HCEC 1CT (cell line): ENCODE results near the gene DET1.
"Not testable (repeated sequence)": the region's sequence is repeated elsewhere in the genome, so short reads cannot be mapped to it uniquely, and the experiment has no call there.

Experiments used
- DNase-seq: peaks from one replicate; pipeline ENCODE4 v3.0.0-alpha.2; 2017

DET1 gene

DNA sequence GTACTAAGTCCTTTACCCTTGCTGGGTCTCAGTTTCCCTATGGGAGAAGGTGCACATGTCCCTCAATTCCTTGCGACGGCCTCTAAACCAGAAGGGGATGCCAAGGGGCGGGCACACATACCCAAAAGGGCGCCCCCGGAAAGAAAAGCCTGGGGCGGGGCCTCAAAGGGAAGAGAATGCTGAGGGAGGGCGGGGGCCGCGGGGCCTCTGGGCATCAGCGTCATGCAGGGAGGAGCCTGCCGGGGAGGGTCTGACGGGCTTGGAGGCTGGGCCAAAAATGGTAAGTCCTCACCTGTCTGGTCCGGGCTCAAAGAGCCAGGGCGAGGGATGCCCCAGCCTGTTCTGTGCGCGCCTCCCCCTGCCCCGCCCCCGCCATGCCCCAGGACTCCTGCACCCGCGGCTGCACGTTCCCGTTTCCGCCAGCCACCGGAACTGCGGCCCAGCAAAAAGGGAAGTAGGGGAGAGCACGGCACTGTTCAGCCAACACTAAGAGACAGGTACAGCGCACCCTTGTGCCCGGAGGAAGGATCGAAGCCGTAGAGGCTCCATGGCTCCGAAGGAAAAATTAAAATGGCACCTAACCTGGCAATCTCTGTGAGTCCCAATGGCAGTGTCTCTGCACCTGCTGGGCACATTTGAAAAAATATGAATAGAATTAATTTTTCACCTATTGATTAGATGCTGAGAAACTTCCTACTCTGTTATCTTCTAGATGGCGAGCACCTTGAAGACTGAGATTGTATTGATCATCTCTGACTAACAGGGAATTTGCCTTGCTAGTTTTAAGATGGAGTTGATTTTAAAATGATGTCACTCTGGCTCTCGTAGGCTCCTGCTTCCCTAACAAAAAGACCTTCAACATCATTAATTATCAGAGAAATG is at the start of gene DET1:
TSS of gene DET1 (minus strand) at position 434 of the 882 bp plus-strand sequence. CDS start 14,976 bp downstream, outside the sequence.
- peak; percentile 97 for DNase-seq

DNA sequence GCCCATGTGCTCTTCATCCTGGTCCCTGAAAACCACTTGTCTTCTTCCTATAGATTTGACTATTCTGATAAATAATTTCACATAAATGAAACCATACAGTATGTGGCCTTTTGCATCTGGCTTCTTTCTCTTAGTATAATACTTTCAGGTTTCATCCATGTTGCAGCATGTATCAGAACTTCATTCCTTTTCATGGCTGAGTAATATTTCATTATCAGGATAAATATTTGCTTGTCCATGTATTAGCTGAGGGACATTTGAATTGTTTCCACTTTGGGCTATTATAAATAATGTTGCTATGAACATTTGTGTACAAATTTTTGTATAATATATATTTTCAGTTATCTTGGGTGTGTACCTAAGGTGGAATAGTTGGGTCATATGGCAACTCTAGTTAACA is 44.9 kb upstream of the DET1 start:
- no peak for DNase-seq

DNA sequence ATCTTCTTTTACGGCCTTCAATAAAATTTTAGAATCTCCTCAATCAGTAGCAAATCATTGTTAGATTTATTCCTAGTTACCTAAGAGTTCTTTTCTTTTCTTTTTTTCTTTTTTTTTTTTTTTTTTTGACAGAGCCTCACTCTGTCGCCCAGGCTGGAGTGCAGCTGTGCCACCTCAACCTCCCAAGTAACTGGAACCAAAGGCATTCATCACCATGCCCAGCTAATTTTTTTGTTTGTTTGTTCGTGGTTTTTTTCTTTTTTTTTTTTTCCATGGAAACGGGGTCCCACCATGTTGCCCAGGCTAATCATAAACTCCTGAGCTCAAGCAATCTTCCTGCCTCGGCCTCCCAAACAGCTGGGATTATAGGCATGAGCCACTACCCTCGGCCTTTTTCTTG is 44.3 kb upstream of the DET1 start:
- no peak for DNase-seq

DNA sequence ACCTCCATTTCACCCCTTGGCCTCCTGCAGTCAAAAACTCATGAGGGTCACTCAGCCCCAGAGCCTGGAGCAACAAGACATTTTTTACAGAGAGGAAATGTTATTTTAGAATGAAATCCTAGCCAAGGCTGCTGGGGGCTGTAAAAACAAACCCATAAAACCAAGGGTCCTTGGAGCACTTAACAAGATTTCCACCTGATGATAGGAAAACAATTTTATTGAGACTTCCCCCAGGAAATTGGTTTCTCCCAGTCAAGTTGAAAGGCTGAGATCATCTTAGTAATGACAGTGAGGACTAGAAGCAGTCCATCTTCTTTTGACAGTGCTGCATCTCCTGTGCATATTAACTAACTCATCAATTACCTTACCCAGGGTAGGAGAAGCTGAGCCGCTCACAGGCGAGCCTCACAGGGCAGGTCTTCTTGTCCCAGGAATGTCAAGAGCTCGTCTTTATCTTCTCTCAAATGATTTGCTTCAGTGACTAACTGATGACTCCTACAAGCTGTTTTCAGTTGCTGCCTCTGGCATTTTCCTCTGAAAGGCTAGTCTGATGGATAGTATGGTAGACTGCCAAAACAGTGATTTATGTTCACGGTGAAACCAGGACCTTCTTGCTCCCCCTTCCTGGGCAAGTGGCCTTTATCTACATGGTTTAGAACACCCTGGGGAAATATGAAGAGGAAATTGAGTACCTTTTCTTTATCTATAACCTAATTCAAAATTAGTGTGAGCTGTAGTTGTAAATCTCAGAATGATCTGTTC is 40.1 kb upstream of the DET1 start:
- DNase-seq = no peak

DNA sequence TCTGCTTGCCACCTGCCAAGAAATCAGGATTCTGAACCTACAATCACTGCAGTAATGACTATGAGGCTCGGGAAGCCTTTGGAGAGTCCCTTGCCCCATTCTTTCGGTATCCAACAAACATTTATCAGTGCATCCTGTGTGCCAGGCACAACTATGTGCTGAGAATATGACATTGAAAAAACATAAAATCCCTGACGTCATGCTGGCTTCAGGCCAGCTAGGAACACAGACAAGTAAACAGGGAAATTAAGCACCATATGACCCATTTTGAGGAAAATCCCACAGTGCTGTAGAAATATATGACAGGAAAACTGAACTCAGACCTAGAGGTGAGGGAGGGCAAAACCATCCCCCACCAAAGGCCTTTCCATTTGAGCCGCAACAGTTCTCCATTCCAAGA is 34.1 kb upstream of the DET1 start:
- no peak for DNase-seq

DNA sequence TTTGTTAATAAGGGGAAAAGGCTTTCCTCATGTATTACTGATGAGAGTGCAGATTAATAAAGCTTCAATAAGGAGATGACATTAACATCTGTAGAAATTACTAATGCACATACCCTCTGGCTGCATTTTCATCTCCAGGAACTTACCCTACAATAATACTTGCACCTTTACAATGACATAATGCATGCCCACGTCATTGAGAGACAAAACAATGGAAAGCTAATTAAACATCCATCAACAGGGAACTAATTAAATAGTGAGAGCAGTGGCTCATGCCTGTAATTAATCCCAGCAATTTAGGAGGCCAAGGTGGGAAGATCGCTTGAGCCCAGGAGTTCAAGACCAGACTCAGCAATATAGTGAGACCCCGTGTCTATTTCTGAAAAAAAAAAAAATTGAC is 32.8 kb upstream of the DET1 start:
- no peak for DNase-seq

DNA sequence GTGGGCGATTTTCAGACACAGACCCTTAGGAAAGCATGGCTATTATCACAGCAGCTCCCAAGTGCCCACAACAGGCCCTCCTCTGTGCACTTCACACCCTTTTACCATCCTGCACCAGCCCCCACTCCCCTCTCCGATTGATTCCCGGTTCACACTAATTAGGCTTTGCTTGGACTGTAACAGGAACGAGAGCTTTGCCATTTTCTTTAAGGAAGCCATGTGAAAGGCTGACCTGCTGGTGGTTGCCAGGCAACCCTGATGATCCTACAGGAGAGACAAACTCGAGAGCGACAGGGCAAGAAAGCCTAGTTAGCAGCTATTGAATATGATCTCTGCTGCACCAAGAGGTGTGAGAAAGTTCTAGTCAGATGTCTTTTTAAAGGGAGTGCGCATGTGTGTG is 28.2 kb upstream of the DET1 start:
- no peak for DNase-seq

DNA sequence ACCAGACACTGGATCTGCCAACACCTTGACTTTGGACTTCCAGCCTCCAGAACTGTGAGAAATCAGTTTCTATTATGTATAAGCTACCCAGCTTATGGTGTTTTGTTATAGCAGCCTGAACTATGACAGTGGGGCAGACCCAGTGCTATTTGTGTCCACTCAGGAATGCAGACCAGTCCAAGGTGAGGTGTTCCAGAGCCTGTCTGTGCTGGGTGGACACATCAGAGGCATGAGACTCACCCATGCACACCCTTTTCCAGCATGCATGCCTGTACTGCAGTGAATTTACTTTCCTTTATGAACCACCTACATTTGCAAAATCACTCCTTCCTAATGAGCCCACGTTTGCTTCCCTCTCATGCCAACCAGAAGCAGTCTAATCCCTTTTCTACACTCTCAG is 27.6 kb upstream of the DET1 start:
- no peak for DNase-seq

DNA sequence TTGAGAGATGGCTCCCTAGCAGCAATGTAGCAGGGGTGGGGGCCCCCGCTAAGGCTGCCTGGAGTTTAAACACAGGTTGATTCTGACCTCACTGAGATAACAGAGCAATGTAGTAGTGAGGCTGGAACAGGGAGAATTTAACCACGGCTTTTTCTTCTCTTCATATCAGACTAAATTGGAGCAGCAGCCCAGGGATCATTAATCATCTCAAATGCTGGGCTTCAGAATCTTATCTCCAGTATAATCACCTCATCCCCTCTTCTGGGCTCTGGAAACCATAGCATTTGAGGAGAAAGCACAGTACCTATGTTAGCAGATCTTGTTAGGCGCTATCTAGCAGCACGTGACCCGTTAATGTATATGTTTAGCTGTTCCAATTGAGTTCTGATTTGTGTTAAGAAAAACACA is 25.4 kb upstream of the DET1 start:
- DNase-seq = no peak

DNA sequence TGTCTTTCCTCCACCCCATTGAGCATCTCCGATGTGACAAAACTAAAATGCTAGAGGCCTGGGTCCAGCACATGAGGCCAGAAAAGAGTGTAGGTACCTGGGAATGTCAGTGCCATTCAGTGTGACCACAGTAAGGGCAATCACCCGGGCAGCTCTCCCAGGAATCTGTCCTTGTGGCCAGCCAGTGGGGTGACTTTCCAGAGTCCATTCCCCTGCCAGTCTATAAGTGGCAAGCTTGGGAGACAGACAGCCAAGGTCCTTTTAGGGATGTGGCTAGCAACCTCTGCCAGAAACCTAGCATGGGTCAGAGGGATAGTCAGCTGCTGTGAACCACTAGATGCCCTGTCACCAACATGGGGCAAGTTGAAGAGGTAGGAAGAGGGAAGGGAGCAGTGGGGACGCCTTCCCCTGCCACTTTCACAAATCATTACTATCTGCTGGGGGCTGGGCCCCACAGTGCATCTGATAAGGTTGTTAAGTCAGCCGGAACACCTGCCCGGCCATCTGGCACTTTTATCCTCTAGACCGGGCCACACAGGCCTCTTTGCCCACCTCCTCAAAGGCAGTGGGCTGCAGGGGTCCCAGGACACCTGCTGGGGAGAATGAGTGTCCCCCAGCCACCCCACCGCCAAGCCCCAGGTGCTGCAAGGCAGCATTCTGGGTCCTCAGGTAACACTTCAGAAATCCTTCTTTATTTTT is 24.8 kb upstream of the DET1 start:
- DNase-seq = no peak

DNA sequence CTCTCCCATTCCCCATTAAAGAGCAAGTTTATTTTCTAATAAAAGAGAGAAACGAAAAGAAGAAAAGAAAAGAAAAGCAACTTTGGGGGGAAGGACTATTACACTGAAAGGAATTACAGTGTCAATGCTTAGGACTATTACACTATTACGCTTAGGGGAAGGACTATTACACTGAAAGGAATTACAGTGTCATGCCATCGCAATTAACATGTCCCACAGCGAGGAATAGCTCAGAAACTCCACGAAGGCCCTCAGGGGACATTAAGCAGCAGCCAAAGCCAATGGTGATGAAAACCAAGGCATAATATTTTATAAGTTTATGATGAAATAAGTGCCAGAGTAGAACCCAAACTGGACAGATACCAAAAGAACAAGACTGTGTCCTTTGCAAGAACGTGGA is 22.1 kb upstream of the DET1 start:
- no peak for DNase-seq

DNA sequence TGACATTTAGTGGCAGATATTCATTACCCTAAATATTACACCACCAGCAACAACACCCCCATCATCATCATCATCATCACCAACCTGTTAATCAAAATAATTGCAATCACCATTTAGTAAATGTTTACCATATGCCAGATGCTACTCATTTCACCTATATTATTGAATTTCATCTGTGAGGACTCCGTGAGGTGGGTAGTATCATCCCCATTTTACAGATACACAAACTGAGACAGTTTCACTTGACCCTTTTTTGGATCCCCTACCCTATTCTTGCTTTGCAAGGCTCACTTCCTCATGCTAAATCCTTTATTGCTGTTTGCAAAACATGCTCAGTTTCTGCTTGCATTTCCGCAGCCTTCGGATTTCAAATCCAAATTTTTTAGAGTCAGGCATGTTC is 18.3 kb upstream of the DET1 start:
- DNase-seq = no peak

DNA sequence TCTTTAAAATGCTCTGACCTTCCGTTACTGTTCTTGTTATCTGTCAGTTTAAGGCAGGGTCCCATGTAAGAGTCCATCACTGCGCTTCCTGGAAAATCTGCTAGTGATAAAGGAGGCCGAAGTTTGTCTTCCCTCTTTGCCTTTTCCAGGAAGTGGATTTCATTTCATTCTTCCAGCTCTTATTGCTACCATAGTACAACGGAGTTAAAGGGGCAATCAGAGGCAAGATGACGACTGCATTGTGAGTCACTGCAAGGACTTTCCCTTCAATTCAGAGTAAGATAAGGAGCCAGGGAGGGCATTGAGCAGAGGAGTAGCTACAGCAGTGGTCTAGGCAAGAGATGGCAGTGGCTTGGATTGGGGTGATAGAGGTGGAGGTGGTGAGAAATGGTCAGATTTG is 17.2 kb upstream of the DET1 start:
- no peak for DNase-seq

DNA sequence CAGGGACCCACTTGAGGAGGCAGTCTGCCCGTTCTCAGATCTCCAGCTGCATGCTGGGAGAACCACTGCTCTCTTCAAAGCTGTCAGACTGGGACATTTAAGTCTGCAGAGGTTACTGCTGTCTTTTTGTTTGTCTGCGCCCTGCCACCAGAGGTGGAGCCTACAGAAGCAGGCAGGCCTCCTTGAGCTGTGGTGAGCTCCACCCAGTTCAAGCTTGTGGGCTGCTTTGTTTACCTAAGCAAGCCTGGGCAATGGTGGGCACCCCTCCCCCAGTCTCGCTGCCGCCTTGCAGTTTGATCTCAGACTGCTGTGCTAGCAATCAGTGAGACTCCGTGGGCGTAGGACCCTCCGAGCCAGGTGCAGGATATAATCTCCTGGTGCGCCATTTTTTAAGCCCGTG is 13.1 kb upstream of the DET1 start:
- DNase-seq = not testable (repeated sequence)

DNA sequence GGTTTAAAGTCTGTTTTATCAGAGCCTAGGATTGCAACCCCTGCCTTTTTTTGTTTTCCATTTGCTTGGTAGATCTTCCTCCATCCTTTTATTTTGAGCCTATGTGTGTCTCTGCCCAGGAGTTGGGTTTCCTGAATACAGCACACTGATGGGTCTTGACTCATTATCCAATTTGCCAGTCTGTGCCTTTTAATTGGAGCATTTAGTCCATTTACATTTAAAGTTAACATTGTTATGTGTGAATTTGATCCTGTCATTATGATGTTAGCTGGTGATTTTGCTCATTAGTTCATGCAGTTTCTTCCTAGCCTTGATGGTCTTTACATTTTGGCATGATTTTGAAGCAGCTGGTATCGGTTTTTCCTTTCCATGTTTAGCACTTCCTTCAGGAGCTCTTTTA is 11.5 kb upstream of the DET1 start:
- DNase-seq = not testable (repeated sequence)

DNA sequence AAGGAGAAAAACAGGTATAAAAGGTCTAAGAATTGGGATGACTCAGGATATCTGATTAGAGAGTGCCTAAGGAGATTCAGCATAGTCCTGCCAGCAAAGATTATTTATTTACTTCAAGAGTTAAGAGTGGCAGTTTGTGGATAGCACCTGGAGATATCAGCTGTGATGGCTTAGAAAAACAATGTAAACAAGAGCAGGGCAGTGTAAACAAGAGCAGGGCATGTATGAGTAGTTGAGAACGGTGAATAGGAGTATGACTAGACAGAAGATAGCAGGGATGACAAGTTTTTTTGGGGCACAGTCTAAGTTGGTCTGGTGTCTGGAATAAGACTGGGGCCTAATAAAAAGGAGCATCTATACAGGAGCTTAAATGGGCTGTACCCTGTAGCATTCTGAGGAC is 1.5 kb upstream of the DET1 start:
- DNase-seq = not testable (repeated sequence)

DNA sequence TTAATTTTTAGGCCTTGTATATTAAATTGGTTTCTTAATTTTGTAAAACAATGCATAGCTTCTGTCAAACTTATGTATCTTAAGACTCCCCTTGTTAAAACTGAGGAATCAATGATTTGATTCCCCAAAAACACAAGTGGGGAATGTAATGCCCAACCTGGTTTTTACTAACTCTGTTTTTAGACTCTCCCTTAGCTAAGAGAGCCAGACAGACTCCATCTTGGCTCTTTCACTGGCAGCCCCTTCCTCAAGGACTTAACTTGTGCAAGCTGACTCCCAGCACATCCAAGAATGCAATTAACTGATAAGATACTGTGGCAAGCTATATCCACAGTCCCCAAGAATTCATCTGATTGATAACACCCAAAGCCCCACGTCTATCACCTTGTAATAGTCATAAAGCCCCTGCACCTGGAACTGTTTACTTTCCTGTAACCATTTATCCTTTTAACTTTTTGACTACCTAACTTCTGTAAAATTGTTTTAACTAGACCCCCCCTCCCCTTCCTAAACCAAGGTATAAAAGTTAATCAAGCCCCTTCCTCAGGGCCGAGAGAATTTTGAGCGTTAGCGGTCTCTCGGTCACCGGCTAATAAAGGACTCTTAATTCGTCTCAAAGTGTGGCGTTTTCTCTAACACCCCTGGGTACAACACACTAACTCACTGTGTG is 768 bp downstream of the DET1 start:
- not testable (repeated sequence) for DNase-seq

DNA sequence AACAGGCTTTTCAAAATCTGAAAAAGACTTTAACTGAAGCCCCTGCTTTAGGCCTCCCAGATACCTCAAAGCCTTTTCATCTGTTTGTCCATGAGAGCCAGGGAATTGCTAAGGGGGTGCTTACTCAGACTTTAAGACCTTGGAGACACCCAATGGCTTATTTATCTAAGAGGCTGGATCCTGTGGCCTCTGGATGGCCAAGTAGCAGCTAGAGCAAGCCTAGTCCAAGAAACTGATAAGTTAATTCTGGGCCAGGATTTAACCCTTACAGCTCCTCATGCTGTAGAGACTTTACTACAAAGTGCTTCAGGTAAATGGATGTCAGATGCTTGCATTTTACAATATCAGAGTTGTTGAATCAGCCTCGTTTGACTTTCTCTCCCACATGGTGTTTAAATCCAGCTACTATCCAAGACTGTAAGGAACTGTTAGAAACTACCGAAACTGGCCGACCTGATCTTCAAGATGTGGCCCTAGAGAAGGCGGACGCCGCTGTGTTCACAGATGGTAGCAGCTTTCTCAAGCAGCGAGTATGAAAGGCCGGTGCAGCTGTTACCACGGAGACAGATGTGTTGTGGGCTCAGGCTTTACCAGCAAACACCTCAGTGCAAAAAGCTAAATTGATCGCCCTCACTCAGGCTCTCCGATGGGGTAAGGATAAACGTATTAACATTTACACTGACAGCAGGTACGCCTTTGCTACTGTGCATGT is 3.3 kb downstream of the DET1 start:
- DNase-seq = no peak

DNA sequence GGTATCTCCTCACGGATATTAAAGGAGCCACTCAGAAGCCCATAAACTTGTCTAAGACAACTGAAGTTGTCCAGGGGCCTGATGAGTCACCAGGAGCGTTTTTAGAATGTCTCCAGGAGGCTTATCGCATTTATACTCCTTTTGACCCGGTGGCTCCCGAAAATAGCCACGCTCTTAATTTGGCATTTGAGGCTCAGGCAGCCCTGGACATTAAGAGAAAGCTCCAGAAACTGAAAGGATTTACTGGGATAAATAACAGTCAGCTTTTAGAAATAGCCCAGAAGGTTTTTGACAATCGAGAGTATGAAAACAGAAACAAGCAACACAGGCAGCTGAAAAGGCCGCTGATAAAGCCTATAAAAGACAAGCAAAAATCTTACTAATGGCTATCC is 4.1 kb downstream of the DET1 start:
- peak; percentile 42 for DNase-seq

DNA sequence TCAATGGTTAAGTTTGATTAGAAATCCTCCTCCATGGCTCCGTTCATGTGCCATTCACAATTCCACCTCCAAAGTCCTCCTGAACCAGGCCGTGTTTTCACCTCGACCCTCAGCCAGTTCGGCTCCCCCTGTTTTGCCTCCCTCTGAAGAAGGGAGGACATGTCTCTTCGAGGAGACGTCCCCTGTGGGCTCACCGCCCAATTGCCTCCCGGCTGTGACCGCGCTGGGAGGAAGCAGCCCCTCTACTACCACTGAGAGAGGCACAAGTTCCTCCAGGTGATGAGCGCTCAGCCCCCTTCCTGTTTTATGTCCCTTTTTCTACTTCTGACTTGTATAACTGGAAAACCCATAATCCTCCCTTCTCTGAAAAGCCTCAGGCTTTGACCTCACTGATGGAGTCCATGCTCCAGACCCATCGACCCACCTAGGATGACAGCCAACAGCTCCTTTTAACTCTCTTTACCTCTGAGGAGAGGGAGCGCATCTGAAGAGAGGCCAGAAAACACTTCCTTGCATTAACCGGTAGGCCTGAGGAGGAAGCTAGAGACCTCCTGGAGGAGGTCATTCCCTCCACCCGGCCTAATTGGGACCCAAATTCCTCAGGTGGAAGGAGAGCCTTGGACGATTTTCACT is 4.7 kb downstream of the DET1 start:
- no peak for DNase-seq

DNA sequence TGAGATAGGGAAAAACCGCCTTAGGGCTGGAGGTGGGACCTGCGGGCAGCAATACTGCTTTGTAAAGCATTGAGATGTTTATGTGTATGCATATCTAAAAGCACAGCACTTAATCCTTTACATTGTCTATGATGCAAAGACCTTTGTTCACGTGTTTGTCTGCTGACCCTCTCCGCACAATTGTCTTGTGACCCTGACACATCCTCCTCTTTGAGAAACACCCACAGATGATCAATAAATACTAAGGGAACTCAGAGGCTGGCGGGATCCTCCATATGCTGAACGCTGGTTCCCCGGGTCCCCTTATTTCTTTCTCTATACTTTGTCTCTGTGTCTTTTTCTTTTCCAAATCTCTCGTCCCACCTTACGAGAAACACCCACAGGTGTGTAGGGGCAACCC is 5.4 kb downstream of the DET1 start:
- not testable (repeated sequence) for DNase-seq

DNA sequence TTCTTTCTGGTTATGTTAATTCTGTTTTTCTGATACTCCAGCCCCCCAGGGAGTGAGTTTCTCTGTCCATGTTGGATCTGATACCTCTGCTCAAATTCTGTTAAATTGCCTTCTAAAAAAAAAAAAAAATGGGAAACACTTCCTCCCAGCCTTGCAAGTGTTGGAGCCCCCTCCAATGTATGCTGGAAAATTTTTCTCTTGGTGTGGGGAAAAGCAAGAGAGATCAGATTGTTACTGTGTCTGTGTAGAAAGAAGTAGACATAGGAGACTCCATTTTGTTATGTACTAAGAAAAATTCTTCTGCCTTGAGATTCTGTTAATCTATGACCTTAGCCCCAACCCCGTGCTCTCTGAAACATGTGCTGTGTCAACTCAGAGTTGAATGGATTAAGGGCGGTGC is 6.1 kb downstream of the DET1 start:
- not testable (repeated sequence) for DNase-seq
